ENCODE data around the gene SERINC3.

- TF ChIP-seq CTCF (IDR thresholded peaks at IDR 0.05; ENCODE audit: poor library complexity) (no peak), EZH2phosphoT487 (IDR thresholded peaks at IDR 0.05; ENCODE audit: low read depth, severe bottlenecking, unreplicated experiment) (no peak), EZH2 (IDR thresholded peaks at IDR 0.05; ENCODE audit: borderline replicate concordance) (no peak)
Measured at GRCh38 chr20:44485078-44485829, 36.6 kb downstream of the SERINC3 start.
